Measurements from ENCODE around the gene ASAP2.
A peak's percentile ranks its signal among the peaks of the same experiment; 100 is the strongest.

ASAP2 gene

DNA sequence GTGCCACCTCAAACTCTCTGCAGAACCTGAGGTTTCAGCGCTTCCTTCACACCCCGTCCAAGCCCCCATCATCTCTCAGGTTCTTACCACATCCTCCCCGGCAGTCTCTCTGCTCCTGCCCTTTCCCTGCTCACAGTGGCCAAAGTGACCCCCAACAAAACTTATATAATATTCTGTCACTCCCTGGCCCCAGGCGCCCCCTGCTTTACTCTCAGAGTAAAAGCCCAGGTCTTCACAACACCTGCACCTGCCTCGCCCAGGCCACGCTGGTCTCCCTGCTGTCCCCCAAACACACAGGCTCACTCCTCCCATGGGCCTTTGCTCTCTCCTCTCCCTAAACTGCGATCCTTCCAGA, 210.3 kb downstream of the ASAP2 start:
- TF ChIP-seq, protein P1, sequence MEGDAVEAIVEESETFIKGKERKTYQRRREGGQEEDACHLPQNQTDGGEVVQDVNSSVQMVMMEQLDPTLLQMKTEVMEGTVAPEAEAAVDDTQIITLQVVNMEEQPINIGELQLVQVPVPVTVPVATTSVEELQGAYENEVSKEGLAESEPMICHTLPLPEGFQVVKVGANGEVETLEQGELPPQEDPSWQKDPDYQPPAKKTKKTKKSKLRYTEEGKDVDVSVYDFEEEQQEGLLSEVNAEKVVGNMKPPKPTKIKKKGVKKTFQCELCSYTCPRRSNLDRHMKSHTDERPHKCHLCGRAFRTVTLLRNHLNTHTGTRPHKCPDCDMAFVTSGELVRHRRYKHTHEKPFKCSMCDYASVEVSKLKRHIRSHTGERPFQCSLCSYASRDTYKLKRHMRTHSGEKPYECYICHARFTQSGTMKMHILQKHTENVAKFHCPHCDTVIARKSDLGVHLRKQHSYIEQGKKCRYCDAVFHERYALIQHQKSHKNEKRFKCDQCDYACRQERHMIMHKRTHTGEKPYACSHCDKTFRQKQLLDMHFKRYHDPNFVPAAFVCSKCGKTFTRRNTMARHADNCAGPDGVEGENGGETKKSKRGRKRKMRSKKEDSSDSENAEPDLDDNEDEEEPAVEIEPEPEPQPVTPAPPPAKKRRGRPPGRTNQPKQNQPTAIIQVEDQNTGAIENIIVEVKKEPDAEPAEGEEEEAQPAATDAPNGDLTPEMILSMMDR (IDR thresholded peaks at IDR 0.05; ENCODE audit: low read depth, low read length, missing control alignments), result no peak
- no peak overlapping the region for H3K4me3 ChIP-seq (replicated peaks; ENCODE audit: low read depth, low read length)
- no peak for DNase-seq (ENCODE audit: extremely low read depth, low read depth)

DNA sequence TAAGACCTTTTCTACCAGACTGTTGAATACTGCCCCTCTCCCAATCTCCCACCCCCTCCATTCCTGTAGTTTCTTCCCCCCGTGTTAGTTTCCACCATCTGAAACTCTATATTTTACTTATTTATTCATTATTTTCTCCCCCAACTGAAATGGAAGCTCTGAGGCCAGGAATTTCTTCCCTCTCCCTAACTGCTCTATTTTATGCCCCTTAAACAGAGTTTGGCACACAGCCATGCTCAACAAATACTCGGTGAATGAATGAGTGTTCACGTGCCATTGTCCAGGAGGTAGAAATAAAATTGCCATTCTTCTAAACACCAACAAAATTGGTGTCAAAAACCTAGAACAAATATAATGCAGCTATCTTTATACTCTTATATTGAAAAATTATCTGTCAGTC, 211.1 kb downstream of the ASAP2 start:
- H3K4me3 ChIP-seq (replicated peaks; ENCODE audit: low read depth, low read length), result no peak overlapping the region
- TF ChIP-seq, protein P1 (IDR thresholded peaks at IDR 0.05; ENCODE audit: low read depth, low read length, missing control alignments), result no peak
- no peak for DNase-seq (ENCODE audit: extremely low read depth, low read depth)

DNA sequence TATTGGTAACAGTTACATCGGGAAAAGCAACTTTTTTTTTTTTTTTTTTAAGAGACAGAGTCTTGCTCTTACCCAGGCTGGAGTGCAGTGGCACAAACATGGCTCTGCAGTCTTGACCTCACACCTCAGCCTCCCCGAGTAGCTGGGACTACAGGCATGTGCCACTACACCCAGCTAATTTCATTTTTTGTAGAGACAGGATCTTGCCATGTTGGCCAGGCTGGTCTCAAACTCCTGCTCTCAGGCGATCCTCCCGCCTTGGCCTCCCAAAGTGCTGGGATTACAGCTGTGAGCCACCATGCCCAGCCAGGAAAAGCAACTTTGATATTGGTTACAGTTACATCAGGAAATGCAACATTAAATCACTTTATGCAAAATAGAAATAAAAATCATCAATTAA, 212.1 kb downstream of the ASAP2 start:
- TF ChIP-seq, protein P1 (IDR thresholded peaks at IDR 0.05; ENCODE audit: low read depth, low read length, missing control alignments), result no peak
- no peak overlapping the region for H3K4me3 ChIP-seq (replicated peaks; ENCODE audit: low read depth, low read length)
- DNase-seq (ENCODE audit: extremely low read depth, low read depth), result no peak

DNA sequence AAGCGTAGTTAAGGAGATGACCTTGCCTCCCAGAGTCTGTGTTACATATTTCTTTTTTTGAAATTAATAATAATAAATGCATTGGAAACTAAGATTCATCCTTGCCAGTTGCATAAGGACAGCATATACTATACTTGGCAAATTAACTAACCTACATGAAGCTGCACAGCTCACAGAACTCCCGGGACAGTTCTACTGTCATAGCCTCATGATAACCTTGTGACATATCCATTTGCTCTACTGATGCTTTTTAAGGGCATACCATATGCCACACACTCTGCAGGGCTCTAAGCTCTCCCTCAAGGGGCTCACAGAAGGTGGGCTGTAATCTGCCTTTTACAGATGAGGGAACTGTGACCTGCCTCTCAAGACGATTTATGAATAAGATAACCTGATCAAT, 212.9 kb downstream of the ASAP2 start:
- H3K4me3 ChIP-seq (replicated peaks; ENCODE audit: low read depth, low read length), result no peak overlapping the region
- TF ChIP-seq, protein P1 (IDR thresholded peaks at IDR 0.05; ENCODE audit: low read depth, low read length, missing control alignments), result no peak
- no peak for DNase-seq (ENCODE audit: extremely low read depth, low read depth)

DNA sequence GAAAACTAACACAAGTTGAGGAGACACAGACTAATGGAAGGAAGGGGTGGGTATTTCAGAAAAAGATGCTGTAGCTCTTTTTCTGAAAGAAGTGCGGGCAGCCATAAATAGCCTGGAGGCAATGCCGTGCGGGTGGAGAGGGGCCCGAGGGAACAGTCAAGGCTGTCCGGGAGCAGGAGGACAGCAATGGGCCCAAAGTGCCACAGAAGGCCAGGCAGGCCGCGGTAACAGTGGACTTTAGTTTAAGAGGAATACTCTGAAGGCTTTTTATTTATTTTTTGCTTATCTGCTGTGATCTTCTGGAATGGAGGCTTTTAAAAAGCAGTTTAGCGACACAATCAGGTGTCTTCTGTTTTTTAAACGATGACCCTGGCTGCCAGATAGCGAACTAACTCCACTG, 213.9 kb downstream of the ASAP2 start:
- no peak for DNase-seq (ENCODE audit: extremely low read depth, low read depth)
- TF ChIP-seq, protein P1 (IDR thresholded peaks at IDR 0.05; ENCODE audit: low read depth, low read length, missing control alignments), result no peak
- no peak overlapping the region for H3K4me3 ChIP-seq (replicated peaks; ENCODE audit: low read depth, low read length)

DNA sequence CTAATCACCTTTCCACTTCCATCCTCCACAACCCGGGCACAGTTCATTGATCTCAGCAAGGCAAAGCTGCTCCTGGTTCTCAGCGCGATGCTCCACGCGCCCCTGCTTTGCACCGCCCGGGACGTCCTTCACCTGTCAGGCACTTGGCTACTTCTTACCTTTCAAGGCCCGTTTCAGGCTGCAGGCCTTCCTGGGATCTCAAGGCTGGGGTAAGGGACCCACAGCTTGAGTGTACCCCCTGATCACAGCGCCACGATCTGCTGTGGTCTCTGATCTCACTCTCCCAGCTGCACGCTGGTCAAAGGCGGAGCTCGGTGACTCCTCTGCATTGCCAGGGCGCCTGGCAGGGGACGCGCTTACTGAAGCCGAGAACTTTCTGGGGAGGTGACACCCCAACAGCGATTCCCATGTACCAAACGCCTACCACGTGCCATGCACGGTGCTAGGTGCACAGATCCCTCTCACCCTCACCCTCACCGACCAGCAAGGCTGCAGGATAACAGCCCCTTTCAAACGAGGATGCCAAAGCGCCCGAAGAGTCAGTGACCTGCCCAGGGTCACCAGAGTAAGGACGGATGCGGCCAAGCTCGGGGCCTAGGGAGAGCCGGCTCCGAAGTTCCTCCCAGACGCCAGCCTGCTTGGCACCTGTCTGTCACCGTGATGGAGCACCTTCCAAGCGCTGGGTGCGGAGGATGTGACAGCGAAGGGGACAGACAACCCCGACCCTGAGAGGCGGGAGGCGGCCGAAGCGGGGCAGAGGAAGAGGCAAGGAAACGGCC, 215.9 kb downstream of the ASAP2 start:
- DNase-seq (ENCODE audit: extremely low read depth, low read depth), result no peak

More for the DNA sequence above, 215.9 kb downstream of the ASAP2 start:
- peak overlapping the region; percentile 97 for H3K4me3 ChIP-seq (replicated peaks; ENCODE audit: low read depth, low read length)
- TF ChIP-seq, protein P1 (IDR thresholded peaks at IDR 0.05; ENCODE audit: low read depth, low read length, missing control alignments), result no peak

Data from HFF-Myc (cell line).